Duodenal mucosa (tissue), 2 donors: ENCODE results near the gene TP53BP1.

Source experiments
- H3K27ac ChIP-seq: one replicate; pipeline ENCODE4 v1.7.0; 2013; ENCODE audit warnings: low read depth, low read length
- H3K27me3 ChIP-seq, 2 donors: one replicate each; pipeline ENCODE4 v1.7.0; 2013; ENCODE audit warnings: low read length in 2 of 2, control low read depth in 1 of 2; ENCODE audit not compliant: insufficient read depth in 2 of 2, control insufficient read depth in 1 of 2
- H3K36me3 ChIP-seq, 2 donors: one replicate each; pipeline ENCODE4 v1.7.0; 2013; ENCODE audit warnings: low read length in 2 of 2, control low read depth in 1 of 2; ENCODE audit not compliant: insufficient read depth in 2 of 2, control insufficient read depth in 1 of 2
- H3K4me1 ChIP-seq, 2 donors: one replicate each; pipeline ENCODE4 v1.7.0; 2013; ENCODE audit warnings: low read length in 2 of 2, control low read depth in 1 of 2; ENCODE audit not compliant: insufficient read depth in 2 of 2, control insufficient read depth in 1 of 2
- H3K4me3 ChIP-seq, 2 donors: one replicate each; pipeline ENCODE4 v1.7.0; 2013; ENCODE audit warnings: low read length in 2 of 2, low read depth in 1 of 2
- H3K9ac ChIP-seq, 2 donors: one replicate each; pipeline ENCODE4 v1.7.0; 2013; ENCODE audit warnings: low read length in 2 of 2, low read depth in 1 of 2
- H3K9me3 ChIP-seq, 2 donors: one replicate each; pipeline ENCODE4 v1.7.0; 2013; ENCODE audit warnings: low read length in 2 of 2, control low read depth in 1 of 2; ENCODE audit not compliant: control insufficient read depth in 1 of 2

TP53BP1 gene

DNA sequence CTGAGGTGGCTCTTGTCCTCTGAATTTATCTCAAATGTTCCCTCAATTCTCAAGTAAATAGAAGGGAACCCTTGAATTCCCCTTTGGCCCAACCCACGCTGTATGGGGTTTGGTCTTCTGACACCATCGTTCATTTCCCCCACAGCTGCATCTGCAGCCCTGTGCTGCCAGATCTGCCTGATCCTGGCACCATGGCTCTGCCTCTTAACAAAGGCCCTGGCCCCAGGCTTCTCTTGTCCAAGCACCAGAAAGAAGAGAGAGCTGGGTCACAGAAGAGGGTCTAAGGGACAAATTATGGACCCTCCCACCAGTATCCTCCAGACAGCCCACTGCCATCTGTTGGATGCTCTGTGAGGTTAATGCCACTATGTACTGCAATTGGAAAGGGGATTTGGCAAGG is 26.2 kb upstream of the TP53BP1 start:
- H3K36me3 ChIP-seq = no peaks in the 10 kb centered on the region
- H3K27me3 ChIP-seq = peaks cover 12 to 13% of the 10 kb centered on the region in 2 donors
- H3K27ac ChIP-seq = no peak overlapping the region
- H3K9ac ChIP-seq = no peak overlapping the region
- H3K9me3 ChIP-seq = no peaks in the 10 kb centered on the region
- H3K4me1 ChIP-seq = peaks cover 6 to 19% of the 10 kb centered on the region in 2 donors
- H3K4me3 ChIP-seq = no peak overlapping the region

DNA sequence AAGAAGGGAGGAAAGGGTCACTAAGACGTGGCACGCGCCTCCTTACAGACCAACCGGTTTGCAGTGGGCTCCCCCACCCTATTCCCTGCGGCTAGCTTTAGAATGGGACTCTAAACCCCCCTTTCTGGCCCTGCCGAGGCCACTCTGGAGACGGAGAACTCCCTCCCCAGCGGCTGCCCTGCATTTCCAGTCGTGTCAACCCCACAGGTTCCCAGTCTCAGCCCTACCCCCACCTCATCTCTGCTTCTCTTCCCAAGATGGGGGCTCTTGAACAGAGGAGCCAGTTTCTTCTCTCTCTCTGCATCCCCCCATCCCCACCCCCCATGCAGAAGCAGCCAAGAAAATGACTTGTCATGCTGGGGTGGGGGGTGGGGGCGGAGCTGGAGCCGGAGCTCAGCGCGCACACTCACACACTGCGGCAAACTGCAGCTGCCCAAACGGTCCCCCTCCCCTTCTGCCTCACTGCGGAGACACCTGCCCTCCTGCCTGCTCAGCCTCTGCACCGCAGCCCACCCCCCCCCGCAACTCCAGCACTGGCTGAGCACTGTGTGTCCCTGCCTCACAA is 25.3 kb upstream of the TP53BP1 start:
- Histone ChIP-seq H3K4me3 (peak overlapping the region; percentile 28 to 55), H3K9ac (peak overlapping the region in 1 of 2 donors; percentile 34), H3K27ac (peak overlapping the region; percentile 39), H3K9me3 (no peaks in the 10 kb centered on the region), H3K27me3 (peaks cover 12 to 13% of the 10 kb centered on the region in 2 donors), H3K36me3 (no peaks in the 10 kb centered on the region), H3K4me1 (peaks cover 6 to 19% of the 10 kb centered on the region in 2 donors)

- H3K4me3 ChIP-seq = peak within 1 kb of the TSS; percentile 43 to 55
- no peaks in the 10 kb centered on the region for H3K9me3 ChIP-seq
- peak within 1 kb of the TSS; percentile 39 for H3K27ac ChIP-seq
- peak within 1 kb of the TSS in 1 of 2 donors; percentile 34 for H3K9ac ChIP-seq
- peaks cover 6 to 19% of the 10 kb centered on the region in 2 donors for H3K4me1 ChIP-seq
- H3K36me3 ChIP-seq = no peaks in the 10 kb centered on the region
- peaks cover 12 to 13% of the 10 kb centered on the region in 2 donors for H3K27me3 ChIP-seq
These were observed 24.6 kb upstream of the TP53BP1 start, which contains the start of gene MAP1A for GRCh38 chr15:43517354-43518196. TSS of gene MAP1A (plus strand) at chr15:43517608. CDS start at chr15:43521474, 3,866 bp downstream.

GRCh38 chr15:43516801-43517353 is 23.9 kb upstream of the TP53BP1 start:
- Histone ChIP-seq H3K27ac (no peak overlapping the region), H3K4me3 (peak overlapping the region; percentile 18 to 43), H3K9me3 (no peaks in the 10 kb centered on the region), H3K27me3 (peaks cover 12 to 13% of the 10 kb centered on the region in 2 donors), H3K9ac (no peak overlapping the region), H3K36me3 (no peaks in the 10 kb centered on the region), H3K4me1 (peaks cover 6 to 19% of the 10 kb centered on the region in 2 donors)

- H3K4me3 ChIP-seq = no peak overlapping the region
- H3K9me3 ChIP-seq = no peaks in the 10 kb centered on the region
- H3K27me3 ChIP-seq = peaks cover 12 to 13% of the 10 kb centered on the region in 2 donors
- no peak overlapping the region for H3K9ac ChIP-seq
- no peak overlapping the region for H3K27ac ChIP-seq
- H3K4me1 ChIP-seq = peaks cover 10 to 25% of the 10 kb centered on the region in 2 donors
- H3K36me3 ChIP-seq = no peaks in the 10 kb centered on the region
These were observed 23.2 kb upstream of the TP53BP1 start for GRCh38 chr15:43516185-43516584.

GRCh38 chr15:43515741-43516140 is 22.8 kb upstream of the TP53BP1 start:
- H3K9ac ChIP-seq = no peak overlapping the region
- peaks cover 12 to 13% of the 10 kb centered on the region in 2 donors for H3K27me3 ChIP-seq
- no peak overlapping the region for H3K4me3 ChIP-seq
- H3K4me1 ChIP-seq = peaks cover 13 to 29% of the 10 kb centered on the region in 2 donors
- H3K27ac ChIP-seq = no peak overlapping the region
- no peaks in the 10 kb centered on the region for H3K9me3 ChIP-seq
- no peaks in the 10 kb centered on the region for H3K36me3 ChIP-seq

DNA sequence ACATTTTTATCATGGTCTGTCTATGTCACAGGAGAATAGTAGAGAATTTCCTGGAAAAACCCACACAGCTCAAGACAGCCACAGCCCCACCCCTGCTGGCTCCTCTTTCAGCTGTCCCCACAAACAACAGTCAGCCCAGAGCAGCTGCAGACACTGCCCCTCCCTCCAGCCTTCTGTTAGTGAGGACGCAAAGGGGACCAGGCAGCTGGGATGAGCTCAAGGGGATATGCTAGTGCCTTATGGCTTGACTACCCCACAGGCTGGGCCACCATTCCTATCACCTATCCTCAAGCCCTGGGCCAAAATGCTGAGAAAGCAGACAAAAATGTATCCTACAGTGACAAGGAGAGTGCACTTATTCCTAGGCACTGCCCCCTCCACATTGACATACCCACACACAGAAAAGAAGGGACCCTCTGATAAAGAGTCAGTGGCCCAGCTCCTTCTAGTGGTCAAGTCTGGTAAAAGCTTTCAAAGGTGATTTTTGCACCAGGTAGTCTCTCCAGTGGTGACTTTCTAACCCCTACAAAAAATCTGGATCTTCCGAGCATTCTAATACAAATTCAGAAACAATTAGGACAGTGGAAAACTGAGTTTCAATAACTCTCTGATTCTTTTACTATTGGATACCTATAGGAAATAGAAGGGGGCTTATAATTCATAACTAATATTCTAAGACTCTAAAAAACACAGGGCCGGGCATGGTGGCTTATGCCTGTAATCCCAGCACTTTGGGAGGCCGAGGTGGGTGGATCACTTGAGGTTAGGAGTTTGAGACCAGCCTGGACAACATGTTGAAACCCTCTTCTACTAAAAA is 21.5 kb upstream of the TP53BP1 start:
- Histone ChIP-seq H3K4me3 (no peak overlapping the region), H3K36me3 (no peaks in the 10 kb centered on the region), H3K9me3 (no peaks in the 10 kb centered on the region), H3K4me1 (peaks cover 18 to 33% of the 10 kb centered on the region in 2 donors), H3K27ac (no peak overlapping the region), H3K9ac (no peak overlapping the region), H3K27me3 (peaks cover 12 to 13% of the 10 kb centered on the region in 2 donors)

DNA sequence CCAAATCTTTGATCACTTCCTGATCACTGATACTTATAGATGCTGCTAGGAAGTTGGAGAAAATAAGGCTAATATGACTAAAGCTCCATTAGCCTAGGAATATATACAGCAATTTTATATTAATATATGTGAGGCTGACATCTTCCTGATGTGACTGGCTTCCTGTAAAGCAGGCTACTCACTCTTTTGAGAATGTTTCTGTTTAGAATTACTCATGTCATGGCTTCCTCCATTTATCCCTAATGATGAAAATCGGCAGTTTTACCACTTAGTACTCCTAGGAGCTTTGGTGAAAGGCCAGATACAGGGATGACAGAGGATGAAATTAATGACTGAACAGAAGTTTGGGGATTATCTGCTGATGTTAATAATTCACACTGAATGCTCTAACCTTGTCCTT is 20.6 kb upstream of the TP53BP1 start:
- H3K9me3 ChIP-seq = no peaks in the 10 kb centered on the region
- H3K4me1 ChIP-seq = peaks cover 18 to 33% of the 10 kb centered on the region in 2 donors
- no peak overlapping the region for H3K27ac ChIP-seq
- peaks cover 12 to 13% of the 10 kb centered on the region in 2 donors for H3K27me3 ChIP-seq
- no peaks in the 10 kb centered on the region for H3K36me3 ChIP-seq
- no peak overlapping the region for H3K4me3 ChIP-seq
- peak overlapping the region in 1 of 2 donors; percentile 7 for H3K9ac ChIP-seq

- no peaks in the 10 kb centered on the region for H3K9me3 ChIP-seq
- H3K27me3 ChIP-seq = no peaks in the 10 kb centered on the region
- peak overlapping the region; percentile 80 to 82 for H3K4me3 ChIP-seq
- H3K9ac ChIP-seq = peak overlapping the region in 1 of 2 donors; percentile 25
- no peak overlapping the region for H3K27ac ChIP-seq
- no peaks in the 10 kb centered on the region for H3K36me3 ChIP-seq
- H3K4me1 ChIP-seq = peaks cover 12 to 23% of the 10 kb centered on the region in 2 donors
These were observed 18.3 kb upstream of the TP53BP1 start for GRCh38 chr15:43511012-43511885.
